ENCODE measurements around the gene ERG. TPM values are rescaled to one million over a fixed set of nuclear protein-coding genes. Genes with fewer than 3 reads are reported as not detected.

ERG gene
- polyA plus RNA-seq, 3 donors: 19.8 to 20.7 (median 19.8) TPM

Other genes with a start within 250 kb of the ERG start
- gene KCNJ15, start 241.5 kb downstream of the ERG start, polyA plus RNA-seq (ENCODE audit: insufficient read length in 3 of 3): 100 to 1,000 TPM; 183 to 261 (median 233) TPM